Measurements from ENCODE around the gene NCAPD2.

The NCAPD2 gene

GRCh38 chr12:6527711-6528110 is 33.8 kb downstream of the NCAPD2 start:
- TF ChIP-seq CTCF (IDR thresholded peaks at IDR 0.05; ENCODE audit: control extremely low read depth, extremely low read depth, low read depth, missing control alignments), result no peak
- DNase-seq (ENCODE audit: extremely low spot score), result no peak
- POLR2A ChIA-PET, result no interaction called here
- CTCF ChIA-PET, result interaction anchor here (6.2 kb wide), 1 partner anchor 11 kb away, joined by 33 read pairs; no protein-coding TSS in a partner anchor

- CTCF ChIA-PET, result interaction anchor here (1.0 to 6.2 kb wide), 3 partner anchors 10 to 116 kb away, joined by 3 to 33 read pairs (median 3); no protein-coding TSS in a partner anchor
- POLR2A ChIA-PET, result no interaction called here
- no peak for DNase-seq (ENCODE audit: extremely low spot score)
- TF ChIP-seq CTCF (IDR thresholded peaks at IDR 0.05; ENCODE audit: control extremely low read depth, extremely low read depth, low read depth, missing control alignments), result no peak
Observed at GRCh38 chr12:6528539-6529235, 34.8 kb downstream of the NCAPD2 start.

GRCh38 chr12:6529291-6529737 is 35.4 kb downstream of the NCAPD2 start:
- CTCF ChIA-PET, result interaction anchor here (1.0 to 6.2 kb wide), 3 partner anchors 9 to 115 kb away, joined by 3 to 33 read pairs (median 3); no protein-coding TSS in a partner anchor
- POLR2A ChIA-PET, result no interaction called here
- no peak for DNase-seq (ENCODE audit: extremely low spot score)
- no peak for TF ChIP-seq CTCF (IDR thresholded peaks at IDR 0.05; ENCODE audit: control extremely low read depth, extremely low read depth, low read depth, missing control alignments)

GRCh38 chr12:6530576-6531260 is 36.8 kb downstream of the NCAPD2 start:
- no peak for DNase-seq (ENCODE audit: extremely low spot score)
- CTCF ChIA-PET, result interaction anchor here (1.1 to 6.2 kb wide), 5 partner anchors 8 to 65 kb away, joined by 3 to 33 read pairs (median 3); no protein-coding TSS in a partner anchor
- TF ChIP-seq CTCF (IDR thresholded peaks at IDR 0.05; ENCODE audit: control extremely low read depth, extremely low read depth, low read depth, missing control alignments), result no peak
- POLR2A ChIA-PET, result interaction anchor here (2.6 kb wide), 1 partner anchor 60 kb away, joined by 21 read pairs; the partner anchor contains the start of gene VAMP1

GRCh38 chr12:6532051-6532926 is 38.4 kb downstream of the NCAPD2 start:
- POLR2A ChIA-PET, result interaction anchor here (0.6 to 2.6 kb wide), 4 partner anchors 62 to 335 kb away, joined by 3 to 21 read pairs (median 5); partner anchors contain the start of genes CD27, TPI1 and VAMP1
- CTCF ChIA-PET, result interaction anchor here (0.7 to 3.2 kb wide), 9 partner anchors 9 to 221 kb away, joined by 3 to 13 read pairs (median 4); partner anchors contain the start of genes MLF2, NOP2 and TAPBPL
- peak; percentile 81 for DNase-seq (ENCODE audit: extremely low spot score)
- no peak for TF ChIP-seq CTCF (IDR thresholded peaks at IDR 0.05; ENCODE audit: control extremely low read depth, extremely low read depth, low read depth, missing control alignments)

All from GM10248 (cell line).